HUES64 (cell line): Measurements from ENCODE around the gene STX4.
A peak's percentile ranks its signal among the peaks of the same experiment; 100 is the strongest.

Experiments used
- H3K27ac ChIP-seq: 2 replicates; pipeline ENCODE4 v1.7.0; 2013; ENCODE audit warnings: low read depth, low read length, inconsistent platforms
- H3K27me3 ChIP-seq: 2 replicates; pipeline ENCODE4 v1.6.1; 2013; ENCODE audit warnings: mild to moderate bottlenecking, low read length; ENCODE audit not compliant: insufficient read depth
- H3K36me3 ChIP-seq: 2 replicates; pipeline ENCODE4 v1.6.1; 2013; ENCODE audit warnings: mild to moderate bottlenecking, low read length; ENCODE audit not compliant: insufficient read depth
- H3K4me1 ChIP-seq: 2 replicates; pipeline ENCODE4 v1.6.1; 2013; ENCODE audit warnings: mild to moderate bottlenecking, low read length, moderate library complexity; ENCODE audit not compliant: insufficient read depth
- H3K4me3 ChIP-seq: 2 replicates; pipeline ENCODE4 v1.5.1; 2013; ENCODE audit warnings: mild to moderate bottlenecking, low read length, moderate library complexity
- H3K9ac ChIP-seq: 2 replicates; pipeline ENCODE4 v1.6.1; 2013; ENCODE audit warnings: mild to moderate bottlenecking, low read depth, low read length
- H3K9me3 ChIP-seq: 2 replicates; pipeline ENCODE4 v1.6.1; 2013; ENCODE audit warnings: low read depth, low read length; ENCODE audit not compliant: insufficient read depth
- WGBS: fragments of 150-250, 120-280 bp; methylation state at CpG from one replicate; pipeline ENCODE4 v1.1.7; 2013; ENCODE audit warnings: missing lambda C conversion rate; 5-methylcytosine and 5-hydroxymethylcytosine counted together

The STX4 gene

DNA sequence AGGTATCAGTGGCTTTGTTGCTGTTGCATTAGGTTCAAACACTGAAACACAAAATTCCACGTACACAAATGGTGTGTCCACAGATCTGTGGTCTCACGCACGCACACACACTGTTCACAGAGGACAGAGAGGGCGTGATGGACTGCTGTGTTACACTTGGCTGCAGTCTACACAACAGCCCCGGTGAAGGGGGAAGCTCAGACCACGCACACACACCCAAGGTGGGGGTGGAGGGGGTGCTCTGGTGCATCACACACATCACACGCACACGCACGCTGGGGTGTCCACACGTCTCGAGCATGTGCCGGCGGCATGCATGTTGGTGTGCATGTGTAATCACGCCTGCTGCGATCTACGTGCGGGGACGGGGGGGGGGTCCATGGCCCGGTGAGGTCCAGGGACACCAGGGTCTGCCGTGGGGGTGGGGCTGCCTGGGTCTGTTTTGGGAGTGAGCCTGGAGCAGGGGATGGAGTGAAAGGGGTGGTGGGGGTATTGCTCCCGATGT is 41.0 kb upstream of the STX4 start:
- H3K27ac ChIP-seq: no peak overlapping the region
- 0 out of 2 replicates have a peak, but pooled peaks cover 4% of the 10 kb centered on the region for H3K4me1 ChIP-seq
- no peaks in the 10 kb centered on the region for H3K36me3 ChIP-seq
- H3K9ac ChIP-seq: no peak overlapping the region
- 95% methylated on average over 21 of the region's 21 CpGs for WGBS
- H3K27me3 ChIP-seq: peaks cover 7% of the 10 kb centered on the region; the same call in 1 of the 2 replicates
- no peak overlapping the region for H3K4me3 ChIP-seq
- no peaks in the 10 kb centered on the region for H3K9me3 ChIP-seq

DNA sequence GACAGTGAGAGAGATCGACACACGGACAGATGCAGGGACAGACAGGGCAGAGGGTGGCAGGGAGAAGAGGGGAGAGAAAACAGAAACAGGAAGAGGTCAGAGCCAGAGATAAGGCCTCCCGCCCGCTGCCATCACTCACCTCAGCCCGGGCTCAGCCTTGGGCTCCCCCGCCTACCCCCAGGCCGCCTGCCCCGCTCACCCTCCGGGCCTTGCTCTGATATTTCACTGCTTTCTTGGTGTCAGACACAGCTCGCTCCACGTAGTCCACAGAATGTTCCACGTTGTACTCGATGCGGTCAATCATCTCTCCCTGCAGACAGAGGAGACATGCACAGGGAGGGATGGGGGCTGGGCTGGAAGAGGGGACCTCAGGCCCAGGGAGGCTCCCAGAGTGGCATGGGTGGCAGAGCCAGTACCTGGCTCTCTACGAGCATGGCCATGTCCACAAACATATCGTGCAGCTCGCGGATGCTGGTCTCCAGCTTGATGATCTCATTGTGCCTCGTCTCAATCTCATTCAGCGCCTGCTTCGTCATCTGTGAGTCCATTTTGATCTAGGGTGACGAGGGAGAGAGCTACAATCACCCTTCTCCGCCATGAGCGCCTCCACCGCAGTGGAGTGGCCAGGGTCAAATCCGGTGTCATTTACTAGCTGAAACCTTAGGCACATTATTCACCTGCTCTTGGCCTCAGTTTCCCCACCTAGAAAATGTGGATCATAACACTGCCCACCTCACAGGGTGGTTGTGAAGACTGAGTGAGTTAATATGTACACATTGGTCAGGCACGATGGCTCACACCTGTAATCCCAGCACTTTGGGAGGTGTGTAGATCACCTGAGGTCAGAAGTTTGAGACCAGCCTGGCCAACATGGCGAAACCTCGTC is 40.2 kb upstream of the STX4 start:
- peaks cover 13% of the 10 kb centered on the region; the same call in 1 of the 2 replicates for H3K27me3 ChIP-seq
- H3K9me3 ChIP-seq: no peaks in the 10 kb centered on the region
- no peak overlapping the region for H3K4me3 ChIP-seq
- no peak overlapping the region for H3K9ac ChIP-seq
- peaks cover 10% of the 10 kb centered on the region for H3K4me1 ChIP-seq
- H3K27ac ChIP-seq: no peak overlapping the region
- WGBS: 91% methylated on average over 27 of the region's 29 CpGs
- H3K36me3 ChIP-seq: no peaks in the 10 kb centered on the region

- no peaks in the 10 kb centered on the region for H3K9me3 ChIP-seq
- no peak overlapping the region for H3K9ac ChIP-seq
- H3K36me3 ChIP-seq: no peaks in the 10 kb centered on the region
- H3K4me3 ChIP-seq: peak overlapping the region; percentile 68
- peaks cover 16% of the 10 kb centered on the region for H3K4me1 ChIP-seq
- peaks cover 13% of the 10 kb centered on the region; the same call in 1 of the 2 replicates for H3K27me3 ChIP-seq
- WGBS: 71% methylated on average over 10 of the region's 11 CpGs
- H3K27ac ChIP-seq: no peak overlapping the region
These were observed 37.4 kb upstream of the STX4 start for GRCh38 chr16:30995927-30996323.

- Histone ChIP-seq H3K4me1 (peaks cover 16% of the 10 kb centered on the region), H3K27ac (peak overlapping the region; percentile 36; the same call in 1 of the 2 replicates), H3K36me3 (no peaks in the 10 kb centered on the region), H3K27me3 (peaks cover 13% of the 10 kb centered on the region; the same call in 1 of the 2 replicates), H3K9ac (peak overlapping the region; percentile 30; the same call in 1 of the 2 replicates), H3K9me3 (no peaks in the 10 kb centered on the region), H3K4me3 (peak overlapping the region; percentile 68)
- 17% methylated on average over 23 of the region's 23 CpGs for whole genome bisulfite sequencing
These were observed 36.9 kb upstream of the STX4 start for GRCh38 chr16:30996324-30996984.

DNA sequence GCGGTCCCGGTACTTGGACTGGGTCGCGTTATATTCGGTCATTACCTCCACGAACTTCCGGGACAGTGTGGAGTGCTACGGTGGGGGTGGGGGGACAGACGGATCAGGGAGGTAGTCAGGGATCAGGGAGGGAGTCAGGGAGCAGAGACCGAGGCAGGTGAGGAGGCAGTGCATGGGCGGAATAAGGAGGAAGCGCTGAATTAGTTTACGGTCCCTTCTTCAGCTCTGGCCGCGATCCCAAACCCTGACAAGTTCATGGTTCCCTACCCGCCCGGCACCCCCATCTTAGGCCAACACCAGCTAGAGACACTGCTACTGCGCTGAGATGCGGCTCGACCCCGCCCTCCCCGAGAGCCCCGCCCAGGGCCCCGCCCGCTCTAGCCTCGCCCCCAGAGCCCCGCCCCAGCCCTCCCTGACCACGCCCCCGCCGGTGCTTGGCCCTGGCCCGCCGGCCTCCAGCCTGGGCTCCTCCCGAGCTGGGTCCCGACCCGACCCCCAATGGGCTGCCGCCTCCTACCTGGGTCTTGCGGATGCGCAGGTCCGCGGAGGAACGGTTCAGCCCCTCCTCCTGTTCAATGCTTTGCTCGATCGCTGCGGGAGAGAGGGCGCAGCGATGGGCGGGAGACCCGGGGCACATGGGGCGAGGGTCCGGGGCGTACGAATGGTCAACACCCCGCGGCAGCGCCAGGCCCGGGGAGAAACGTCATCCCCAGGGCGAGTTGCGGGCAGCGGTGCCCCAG is 36.2 kb upstream of the STX4 start:
- Histone ChIP-seq H3K9me3 (no peaks in the 10 kb centered on the region), H3K9ac (peak overlapping the region; percentile 30; the same call in 1 of the 2 replicates), H3K4me3 (peak overlapping the region; percentile 68), H3K36me3 (no peaks in the 10 kb centered on the region), H3K4me1 (peaks cover 16% of the 10 kb centered on the region), H3K27me3 (peaks cover 13% of the 10 kb centered on the region; the same call in 1 of the 2 replicates), H3K27ac (peak overlapping the region; percentile 36; the same call in 1 of the 2 replicates)
- WGBS: 1% methylated on average over 59 of the region's 60 CpGs

DNA sequence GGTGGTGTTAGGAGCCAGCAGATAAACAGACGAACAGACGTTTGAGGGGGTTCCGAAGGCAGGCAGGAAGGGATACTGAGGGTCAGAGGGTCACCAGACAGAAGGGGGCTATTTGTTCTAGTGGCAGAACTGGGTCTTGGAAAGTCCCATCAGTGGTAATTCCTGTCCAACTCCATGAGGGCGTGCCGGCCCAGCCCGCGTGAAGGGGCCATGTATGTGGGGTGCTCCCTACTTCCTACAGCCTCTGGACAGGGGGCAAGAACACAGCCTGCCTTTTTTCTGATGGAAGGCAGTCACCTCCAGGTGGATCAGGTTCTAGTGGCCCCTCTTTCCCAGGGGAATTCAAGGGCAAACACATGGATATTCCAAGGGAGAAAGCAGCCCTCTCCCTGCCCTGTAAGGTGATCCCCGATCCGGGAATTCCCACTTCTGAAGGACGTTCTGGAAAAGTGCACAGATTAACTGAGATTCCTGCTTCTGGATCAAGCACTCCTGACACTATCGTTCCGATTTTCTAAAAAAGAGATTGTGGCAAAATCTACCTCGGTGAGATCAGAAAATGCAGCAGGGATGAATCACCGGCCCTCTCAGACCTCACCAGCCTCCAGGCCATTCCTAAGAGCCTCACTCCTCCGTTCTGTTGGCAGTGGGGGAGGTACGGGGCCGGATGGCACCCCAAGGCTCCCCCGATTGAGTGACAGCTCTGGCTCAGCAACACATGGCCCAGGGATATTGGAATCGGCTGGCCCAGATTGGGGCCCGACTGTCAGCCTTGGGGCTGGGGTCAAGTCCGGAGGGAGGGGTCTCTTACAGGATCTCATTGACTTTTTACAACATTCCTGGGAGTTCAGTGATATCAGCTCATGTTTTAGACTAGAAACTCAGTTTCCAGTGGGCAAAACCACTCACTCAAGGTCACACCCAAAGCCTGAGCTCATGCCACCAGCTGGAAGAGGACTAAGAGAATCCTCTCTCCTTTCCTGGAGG is 35.3 kb upstream of the STX4 start:
- Histone ChIP-seq H3K9me3 (no peaks in the 10 kb centered on the region), H3K4me1 (peaks cover 16% of the 10 kb centered on the region), H3K36me3 (no peaks in the 10 kb centered on the region), H3K4me3 (peak overlapping the region; percentile 68), H3K27ac (peak overlapping the region; percentile 45; the same call in 1 of the 2 replicates), H3K9ac (peak overlapping the region; percentile 27; the same call in 1 of the 2 replicates), H3K27me3 (peaks cover 13% of the 10 kb centered on the region; the same call in 1 of the 2 replicates)
- 39% methylated on average over 21 of the region's 21 CpGs for WGBS

- H3K27ac ChIP-seq: no peak overlapping the region
- no peak overlapping the region for H3K4me3 ChIP-seq
- H3K27me3 ChIP-seq: peaks cover 13% of the 10 kb centered on the region; the same call in 1 of the 2 replicates
- no peaks in the 10 kb centered on the region for H3K36me3 ChIP-seq
- H3K9me3 ChIP-seq: no peaks in the 10 kb centered on the region
- no peak overlapping the region for H3K9ac ChIP-seq
- WGBS: 89% methylated on average over 6 of the region's 6 CpGs
- peaks cover 16% of the 10 kb centered on the region for H3K4me1 ChIP-seq
These were observed 34.3 kb upstream of the STX4 start for GRCh38 chr16:30998852-30999761.

GRCh38 chr16:31000671-31001382 is 32.5 kb upstream of the STX4 start:
- Histone ChIP-seq H3K27ac (no peak overlapping the region), H3K27me3 (peaks cover 13% of the 10 kb centered on the region; the same call in 1 of the 2 replicates), H3K36me3 (no peaks in the 10 kb centered on the region), H3K9me3 (no peaks in the 10 kb centered on the region), H3K4me1 (peaks cover 16% of the 10 kb centered on the region), H3K4me3 (no peak overlapping the region), H3K9ac (no peak overlapping the region)
- 95% methylated on average over 19 of the region's 19 CpGs for WGBS
